ENCODE results near the gene NDUFB2. TPM values are rescaled to one million over a fixed set of nuclear protein-coding genes. Genes with fewer than 3 reads are reported as not detected.

NDUFB2 gene
- total and polyA plus RNA-seq, 2 donors (not counting 3 experiments of a cell fraction or from before 2014, with no cell fraction given), result 197 to 1,075 TPM

- ChIA-PET CTCF (no interaction called here), POLR2A (no interaction called here)
- H4K20me1 ChIP-seq (replicated peaks; ENCODE audit: control insufficient read depth, extremely low read depth, insufficient read depth, low read length), result no peaks in the 10 kb centered on the region
- BruUV-seq (replicated peaks), result no TSS peak
- no peak overlapping the region for H3K4me3 ChIP-seq (replicated peaks in 1 of 3; ENCODE audit: insufficient read depth in 1 of 3, low read depth in 1 of 3, low read length in 3 of 3)
- H3K27ac ChIP-seq (ENCODE audit: insufficient read depth, low read depth, low read length), result no peak overlapping the region
- peaks cover 0 to 5% of the 10 kb centered on the region in 2 experiments for H3K36me3 ChIP-seq (ENCODE audit: control insufficient read depth in 2 of 2, extremely low read depth in 1 of 2, insufficient read depth in 2 of 2, low read length in 2 of 2)
- no peaks in the 10 kb centered on the region for H3K27me3 ChIP-seq (ENCODE audit: control insufficient read depth in 2 of 2, insufficient read depth in 2 of 2, low read length in 2 of 2)
- H2AFZ ChIP-seq (ENCODE audit: low read depth, low read length), result no peak overlapping the region
- no peaks in the 10 kb centered on the region for H3K79me2 ChIP-seq (ENCODE audit: control insufficient read depth, insufficient read depth, low read length)
- H3K9ac ChIP-seq (replicated peaks; ENCODE audit: extremely low read depth, insufficient read depth, low read length), result no peak overlapping the region
- H3K4me1 ChIP-seq (ENCODE audit: control insufficient read depth, extremely low read depth, insufficient read depth, low read length), result no peaks in the 10 kb centered on the region
- no peaks in the 10 kb centered on the region for H3K9me1 ChIP-seq (replicated peaks; ENCODE audit: control insufficient read depth, extremely low read depth, insufficient read depth, low read length)
- FAIRE-seq (no peak), DNase-seq (ENCODE audit: low read depth, low spot score) (no peak)
- TF ChIP-seq MAX (IDR thresholded peaks at IDR 0.05; ENCODE audit: insufficient read depth, insufficient read length), result no peak
- no peaks in the 10 kb centered on the region for H3K9me3 ChIP-seq (replicated peaks; ENCODE audit: control insufficient read depth, insufficient read depth, low read length)
- intact Hi-C loops (cut with micrococcal nuclease) (no loop called here), dilution Hi-C loops (cut with MboI; ENCODE audit: extremely low pct_ligation_motif_present, low sequenced_read_pairs) (no loop called here)
- H3K4me2 ChIP-seq (ENCODE audit: insufficient read depth, low read length), result no peak overlapping the region
These were observed 7.0 kb upstream of the NDUFB2 start for GRCh38 chr7:140689199-140690152.

GRCh38 chr7:140691376-140692045 lies 5.0 kb upstream of the NDUFB2 start:
- no peaks in the 10 kb centered on the region for H3K9me3 ChIP-seq (replicated peaks; ENCODE audit: control insufficient read depth, insufficient read depth, low read length)
- no peaks in the 10 kb centered on the region for H4K20me1 ChIP-seq (replicated peaks; ENCODE audit: control insufficient read depth, extremely low read depth, insufficient read depth, low read length)
- ChIA-PET POLR2A (no interaction called here), CTCF (no interaction called here)
- H3K36me3 ChIP-seq (ENCODE audit: control insufficient read depth in 2 of 2, extremely low read depth in 1 of 2, insufficient read depth in 2 of 2, low read length in 2 of 2), result peaks cover 0 to 5% of the 10 kb centered on the region in 2 experiments
- no peaks in the 10 kb centered on the region for H3K27me3 ChIP-seq (ENCODE audit: control insufficient read depth in 2 of 2, insufficient read depth in 2 of 2, low read length in 2 of 2)
- no peak overlapping the region for H3K4me2 ChIP-seq (ENCODE audit: insufficient read depth, low read length)
- H3K4me1 ChIP-seq (ENCODE audit: control insufficient read depth, extremely low read depth, insufficient read depth, low read length), result peaks cover 6% of the 10 kb centered on the region
- H3K9me1 ChIP-seq (replicated peaks; ENCODE audit: control insufficient read depth, extremely low read depth, insufficient read depth, low read length), result no peaks in the 10 kb centered on the region
- H3K9ac ChIP-seq (replicated peaks; ENCODE audit: extremely low read depth, insufficient read depth, low read length), result no peak overlapping the region
- no peak overlapping the region for H2AFZ ChIP-seq (ENCODE audit: low read depth, low read length)
- no peak for TF ChIP-seq JUN (IDR thresholded peaks at IDR 0.05; ENCODE audit: borderline replicate concordance, insufficient read depth, insufficient read length, low read depth)
- TF ChIP-seq CTCF (IDR thresholded peaks at IDR 0.05; ENCODE audit: extremely low read depth in 1 of 2, insufficient read depth in 1 of 2, low read depth in 1 of 2, low read length in 2 of 2), result no peak
- no peak for TF ChIP-seq EZH2 (IDR thresholded peaks at IDR 0.05; ENCODE audit: borderline replicate concordance, low read depth, low read length, severe bottlenecking)
- no peak for TF ChIP-seq POLR2A (IDR thresholded peaks at IDR 0.05; ENCODE audit: low read depth, low read length)
- TF ChIP-seq FOS (IDR thresholded peaks at IDR 0.05; ENCODE audit: borderline replicate concordance, insufficient read depth, low read length), result no peak
- TF ChIP-seq POLR2AphosphoS5 (IDR thresholded peaks at IDR 0.05; ENCODE audit: insufficient read depth, low read depth, low read length), result no peak
- no peak for TF ChIP-seq MYC (IDR thresholded peaks at IDR 0.05; ENCODE audit: low read depth, low read length)
- no peak for DNase-seq (ENCODE audit: low read depth, low spot score)
- no peaks in the 10 kb centered on the region for H3K79me2 ChIP-seq (ENCODE audit: control insufficient read depth, insufficient read depth, low read length)
- FAIRE-seq, result no peak
- intact Hi-C loops (cut with micrococcal nuclease) (no loop called here), dilution Hi-C loops (cut with MboI; ENCODE audit: extremely low pct_ligation_motif_present, low sequenced_read_pairs) (no loop called here)
- H3K27ac ChIP-seq (ENCODE audit: insufficient read depth, low read depth, low read length), result no peak overlapping the region
- no TSS peak for BruUV-seq (replicated peaks)
- H3K4me3 ChIP-seq (replicated peaks in 1 of 3; ENCODE audit: insufficient read depth in 1 of 3, low read depth in 1 of 3, low read length in 3 of 3), result no peak overlapping the region
